WI38 (cell line): ENCODE measurements around the gene SYTL5.

Experiments
- H3K4me3 ChIP-seq: 2 replicates; pipeline ENCODE4 v1.5.1; 2011; ENCODE audit warnings: low read depth, mild to moderate bottlenecking, control low read depth, low read length
- CTCF ChIP-seq: IDR thresholded peaks from 2 replicates; pipeline ENCODE4 v1.5.1; 2012; ENCODE audit warnings: low read depth, mild to moderate bottlenecking, control low read depth, low read length

SYTL5 gene

GRCh38 chrX:38175139-38175538, 168.8 kb downstream of the SYTL5 start:
- TF ChIP-seq CTCF = peak; percentile 28; the same call in 1 of the 2 replicates
- H3K4me3 ChIP-seq = no peak overlapping the region

GRCh38 chrX:38178396-38178795, 172.0 kb downstream of the SYTL5 start:
- H3K4me3 ChIP-seq = no peak overlapping the region
- TF ChIP-seq CTCF = no peak
